ENCODE results near the gene GSTM4.

GSTM4 gene

DNA sequence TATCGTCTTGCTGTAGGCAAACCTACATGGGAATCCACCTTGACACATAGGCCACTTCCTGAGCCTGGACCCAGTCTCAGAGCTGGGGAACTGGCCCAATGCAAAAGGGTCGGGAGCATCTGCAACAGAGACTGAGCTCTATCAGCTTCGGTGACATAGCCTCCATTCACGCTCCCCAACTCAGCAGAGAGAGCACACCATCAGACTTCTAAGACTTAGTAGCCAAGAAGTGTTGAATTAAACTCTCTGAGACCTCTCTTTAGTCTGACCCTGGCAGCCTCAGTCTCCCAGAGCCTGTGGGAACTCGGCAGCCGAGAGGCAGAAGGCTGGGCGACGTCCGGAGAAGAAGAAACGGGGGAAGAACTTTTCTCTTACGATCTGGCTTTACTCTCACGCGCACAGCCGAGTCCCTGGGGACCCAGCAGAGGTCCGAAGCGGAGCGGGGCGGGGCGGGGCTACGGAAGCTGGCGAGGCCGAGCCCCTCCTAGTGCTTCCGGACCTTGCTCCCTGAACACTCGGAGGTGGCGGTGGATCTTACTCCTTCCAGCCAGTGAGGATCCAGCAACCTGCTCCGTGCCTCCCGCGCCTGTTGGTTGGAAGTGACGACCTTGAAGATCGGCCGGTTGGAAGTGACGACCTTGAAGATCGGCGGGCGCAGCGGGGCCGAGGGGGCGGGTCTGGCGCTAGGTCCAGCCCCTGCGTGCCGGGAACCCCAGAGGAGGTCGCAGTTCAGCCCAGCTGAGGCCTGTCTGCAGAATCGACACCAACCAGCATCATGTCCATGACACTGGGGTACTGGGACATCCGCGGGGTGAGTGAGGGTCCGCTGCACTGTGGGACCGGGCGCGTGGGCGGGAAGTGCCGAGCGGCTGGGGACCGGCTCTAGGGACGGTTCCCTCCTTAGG, at the start of gene GSTM4:
TSS of gene GSTM4 (plus strand) at position 485 of the 905 bp plus-strand sequence. CDS start at position 776, 291 bp downstream.
- DNase-seq (ENCODE audit: low read depth in 2 of 2), result peak; percentile 27 to 40

DNA sequence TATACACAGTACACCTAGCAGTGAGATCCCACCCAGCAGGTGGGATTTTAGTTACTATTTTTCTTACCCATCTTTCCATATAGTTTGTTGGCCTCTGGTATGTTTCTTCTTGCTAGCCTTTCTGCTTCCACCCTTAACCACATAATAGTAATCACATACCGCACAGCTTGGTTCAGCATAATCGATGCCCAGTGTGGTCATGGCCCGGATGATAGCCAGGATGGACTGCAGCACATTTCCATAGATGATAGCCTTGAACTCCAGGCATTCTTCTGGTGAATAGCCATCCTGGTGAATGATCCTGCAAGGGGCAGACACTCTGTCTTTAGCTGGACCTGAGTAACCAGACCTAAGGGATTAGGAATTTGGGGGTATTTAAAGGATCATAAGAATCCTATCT, 46.0 kb upstream of the GSTM4 start:
- no peak for DNase-seq (ENCODE audit: low read depth in 2 of 2)

DNA sequence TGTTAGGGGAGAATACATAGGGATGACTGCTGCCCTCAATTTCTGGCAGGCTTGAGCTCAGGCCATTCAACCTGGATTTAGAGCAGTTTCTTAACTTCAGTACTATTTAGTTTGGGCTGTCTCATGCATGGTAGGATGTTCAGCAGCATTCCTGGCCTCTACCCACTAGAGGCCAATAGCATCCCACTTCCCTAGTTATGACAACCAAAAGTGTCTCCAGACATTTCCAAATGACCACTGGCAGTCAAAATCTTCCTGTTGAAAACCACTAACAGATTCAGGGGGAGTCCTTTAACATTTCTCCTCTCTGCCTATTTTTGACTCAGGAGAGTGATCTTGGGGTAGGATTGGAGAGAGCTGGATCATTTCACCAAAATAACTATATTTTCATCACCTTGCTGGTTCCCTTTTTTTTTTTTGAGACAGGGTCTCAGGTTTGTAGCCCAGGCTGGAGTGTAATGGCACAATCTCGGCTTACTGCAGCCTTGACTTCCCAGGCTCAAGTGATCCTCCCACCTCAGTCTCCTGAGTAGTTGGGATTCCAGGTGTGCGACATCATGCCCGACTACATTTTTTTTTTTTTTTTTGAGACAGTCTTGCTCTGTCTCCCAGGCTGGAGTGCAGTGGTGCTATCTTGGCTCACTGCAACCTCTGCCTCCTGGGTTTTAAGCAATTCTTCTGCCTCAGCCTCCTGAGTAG, 45.1 kb upstream of the GSTM4 start:
- no peak for DNase-seq (ENCODE audit: low read depth in 2 of 2)

DNA sequence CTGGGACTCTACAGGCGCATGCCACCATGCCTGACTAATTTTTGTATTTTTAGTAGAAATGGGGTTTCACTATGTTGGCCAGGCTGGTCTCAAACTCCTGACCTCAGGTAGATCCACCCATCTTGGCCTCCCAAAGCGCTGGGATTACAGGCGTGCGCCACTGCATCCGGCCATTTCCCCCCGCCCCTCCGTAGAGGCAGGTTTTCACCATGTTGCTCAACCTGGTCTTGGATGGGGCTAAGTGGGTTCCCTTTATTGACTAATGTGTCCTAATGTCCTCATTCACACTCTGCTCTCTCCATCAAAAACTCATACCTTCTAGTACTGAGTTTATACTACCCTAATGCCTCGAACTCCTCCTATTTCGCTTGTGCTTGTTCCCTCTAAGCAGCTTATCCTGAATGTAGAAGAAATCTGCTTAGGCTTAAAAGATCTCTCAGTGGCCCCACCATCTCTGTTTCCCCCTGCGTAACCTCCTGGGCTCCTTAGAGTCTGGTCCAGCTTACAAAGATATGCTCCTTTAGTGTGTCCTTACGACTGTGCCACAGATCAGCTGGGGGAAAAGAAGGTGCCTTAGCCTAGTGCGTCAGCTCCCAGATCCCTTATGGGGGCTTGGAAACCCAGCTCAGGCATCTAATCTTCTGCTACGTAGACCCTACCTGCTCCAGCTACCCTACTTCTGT, 44.5 kb upstream of the GSTM4 start:
- no peak for DNase-seq (ENCODE audit: low read depth in 2 of 2)

DNA sequence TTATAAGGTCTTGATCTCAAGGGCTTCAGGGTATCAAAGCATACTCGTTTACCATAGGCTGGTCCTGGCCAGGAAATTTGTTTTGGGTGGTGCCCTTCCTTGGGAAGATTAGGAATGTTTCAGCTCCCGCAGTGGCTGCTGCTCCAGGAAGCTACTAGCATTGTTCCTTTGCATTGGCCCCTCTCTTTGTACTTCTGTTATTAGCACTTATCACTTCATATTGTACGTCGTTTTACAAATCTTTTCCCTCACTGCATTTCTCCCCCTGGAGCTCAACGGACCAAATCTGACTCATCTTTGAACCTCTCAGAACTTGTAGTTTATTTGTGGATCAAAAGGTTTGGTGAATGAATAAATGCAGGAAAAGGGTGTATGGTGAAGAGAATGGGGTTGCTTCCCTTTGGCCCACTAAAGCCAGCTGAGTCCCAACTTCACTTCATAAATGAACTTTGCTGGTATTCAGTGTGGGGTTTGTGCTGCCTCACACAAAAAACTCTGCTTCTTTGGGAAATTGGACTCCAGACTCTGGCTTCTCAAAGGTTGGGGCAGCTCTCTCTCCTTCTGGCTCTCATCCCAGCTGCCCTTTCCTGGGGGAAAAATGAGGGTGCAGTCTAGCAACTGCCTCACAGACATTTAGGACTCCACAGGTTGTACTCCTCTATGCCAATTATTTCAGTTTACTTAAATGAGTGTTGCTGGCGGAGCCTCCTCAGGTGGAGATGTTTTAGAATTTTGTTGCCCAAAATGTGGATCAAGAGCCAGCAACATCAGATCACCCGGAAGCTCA, 42.3 kb upstream of the GSTM4 start:
- DNase-seq (ENCODE audit: low read depth in 2 of 2), result no peak

DNA sequence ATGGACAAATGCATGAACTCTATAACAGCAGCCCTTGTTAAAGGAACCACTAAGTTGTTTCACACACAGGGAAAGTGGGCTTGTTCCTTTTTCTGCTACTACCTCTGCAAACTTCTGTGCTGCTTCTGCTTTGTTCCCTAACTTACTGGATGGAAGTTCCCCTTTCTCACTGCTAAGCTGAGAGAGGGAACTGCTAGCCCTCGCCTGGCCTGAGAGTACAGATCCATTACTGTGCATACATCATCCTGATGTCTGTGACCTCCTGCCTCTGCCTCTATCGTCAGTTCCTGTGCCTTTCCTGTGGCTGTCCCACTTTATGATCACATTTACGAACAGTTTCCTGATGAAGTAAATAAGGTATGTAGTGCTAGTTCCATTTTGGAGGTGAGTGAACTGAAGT, 40.0 kb upstream of the GSTM4 start:
- DNase-seq (ENCODE audit: low read depth in 2 of 2), result no peak

DNA sequence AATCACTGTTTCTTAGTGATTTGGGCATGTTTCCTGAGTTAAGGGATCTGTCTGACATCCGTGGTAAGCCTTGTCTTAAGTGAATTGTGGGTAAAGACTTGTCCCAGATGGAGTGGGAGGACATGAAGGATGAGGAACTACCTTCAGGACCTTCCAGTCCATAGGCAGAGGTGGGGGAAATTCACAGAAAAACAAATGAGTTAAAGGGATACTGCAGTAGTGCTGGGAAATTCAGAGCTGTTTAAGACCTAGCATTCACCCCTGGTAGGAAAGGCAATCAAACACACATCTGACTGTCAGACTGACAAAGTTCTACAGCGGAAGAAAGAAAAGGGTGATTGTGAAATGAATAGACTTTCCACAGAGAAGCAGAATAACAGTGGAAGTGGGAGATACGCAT, 39.5 kb upstream of the GSTM4 start:
- no peak for DNase-seq (ENCODE audit: low read depth in 2 of 2)

DNA sequence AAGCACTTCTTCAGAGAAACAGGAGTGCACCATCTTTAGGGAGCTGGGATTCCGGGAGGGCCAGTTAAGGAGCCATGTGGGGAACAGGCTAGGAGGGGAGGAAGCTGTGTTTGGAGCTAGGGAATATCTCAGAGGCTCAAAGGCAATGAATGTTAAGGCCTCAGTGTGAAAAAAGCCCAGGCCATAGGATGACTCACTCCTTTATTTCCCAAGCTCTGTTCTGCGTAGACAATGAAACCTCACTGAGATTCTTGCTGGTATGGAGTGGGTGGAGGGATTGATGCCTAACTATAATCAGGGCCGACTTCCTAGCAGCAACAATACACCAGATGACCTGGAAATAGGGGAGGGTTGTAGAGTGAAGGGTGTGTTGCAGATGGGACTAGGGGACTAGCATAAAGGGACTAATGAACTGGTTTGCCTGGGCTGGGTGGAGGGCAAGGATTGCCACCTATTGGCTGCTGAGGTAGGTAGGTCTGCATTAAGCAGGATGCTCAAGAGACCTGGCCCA, 38.6 kb upstream of the GSTM4 start:
- no peak for DNase-seq (ENCODE audit: low read depth in 2 of 2)

DNA sequence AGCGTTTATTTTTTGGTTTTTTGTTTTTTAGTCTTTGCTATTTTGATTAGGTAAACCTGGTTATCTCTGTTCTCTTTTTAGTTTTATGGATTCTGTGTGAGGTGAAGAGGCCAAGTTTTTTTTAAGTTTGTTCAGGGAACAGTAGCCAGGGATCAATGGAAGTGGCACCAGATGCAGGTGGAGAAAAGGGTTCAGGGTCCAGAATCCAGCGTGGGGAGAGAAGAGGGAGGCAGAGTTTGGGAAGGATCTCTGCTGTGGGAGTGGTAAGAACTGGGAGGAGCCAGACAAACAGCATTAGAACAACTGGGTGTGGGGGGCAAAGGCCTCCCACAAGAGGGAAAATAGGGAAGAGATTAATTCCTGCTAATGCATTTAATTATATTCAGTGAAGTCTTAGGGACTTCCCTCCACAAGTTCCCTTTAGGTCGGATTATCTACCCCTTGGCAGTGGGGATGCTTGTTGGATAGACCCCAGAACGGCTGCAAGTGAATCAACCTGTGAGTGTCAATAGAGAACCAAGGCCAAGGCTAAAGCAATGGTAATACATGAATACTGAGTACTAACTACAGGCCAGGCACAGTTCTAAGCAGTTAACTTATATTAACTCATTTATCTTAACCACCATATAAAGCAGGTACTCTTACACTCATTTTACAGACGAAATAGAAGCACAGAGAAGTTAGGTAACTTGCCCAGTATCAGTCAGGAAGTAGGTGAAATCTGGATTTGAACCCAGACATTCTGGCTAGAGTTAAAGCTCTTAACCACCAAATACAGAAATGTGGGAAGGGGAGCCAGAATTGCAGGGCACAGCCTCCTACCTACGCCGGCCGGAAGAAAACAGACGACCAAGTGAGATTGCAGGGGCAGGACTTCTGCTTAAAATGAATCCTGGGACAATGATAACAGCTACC, 37.0 kb upstream of the GSTM4 start:
- DNase-seq (ENCODE audit: low read depth in 2 of 2), result no peak

DNA sequence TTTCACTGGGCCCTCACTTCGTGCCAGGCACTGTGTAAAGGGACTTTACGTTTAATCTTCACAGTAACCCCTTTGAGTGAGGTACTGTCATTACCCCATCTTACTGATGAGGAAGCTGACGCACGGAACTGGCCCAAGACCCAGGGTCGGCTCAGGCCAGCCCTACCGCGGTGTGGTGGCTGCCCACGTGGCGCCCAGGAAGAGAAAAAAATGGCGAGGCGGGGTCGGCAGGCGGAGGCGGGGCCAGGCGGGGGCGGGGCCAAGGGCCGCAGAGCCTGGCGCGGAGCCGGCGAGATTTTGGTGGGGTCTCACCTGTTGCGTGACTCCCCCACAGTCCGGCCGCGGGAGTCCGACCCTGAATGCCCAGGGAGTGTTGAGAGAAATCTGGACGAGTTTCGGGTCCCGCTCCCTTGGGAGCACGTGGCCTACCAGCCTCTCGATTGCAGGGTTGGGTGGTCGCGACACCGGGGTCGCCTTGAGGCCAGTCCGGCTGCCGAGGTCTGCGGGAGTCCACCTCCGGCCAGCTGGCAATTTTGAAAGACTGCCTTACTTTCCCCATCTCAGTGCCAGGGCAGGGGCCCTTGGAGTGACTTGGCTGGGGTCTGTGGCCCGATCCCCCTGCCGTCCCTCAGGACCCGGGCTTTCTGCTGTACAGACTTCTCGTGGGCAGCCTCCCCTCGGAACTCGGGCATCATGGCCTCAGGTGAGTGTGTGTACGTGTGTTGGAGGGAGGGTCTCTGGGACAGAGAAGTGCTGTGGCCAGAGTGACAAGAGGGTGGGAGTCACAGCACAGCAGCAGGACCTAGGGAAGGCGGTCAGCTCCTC, 36.1 kb upstream of the GSTM4 start, which contains the start of the genes AMPD2 and GNAT2:
TSS of gene AMPD2 (plus strand) at position 262 of the 825 bp plus-strand sequence. CDS start 1,339 bp downstream, outside the sequence.
TSS of gene GNAT2 (minus strand) at position 41 of the 825 bp plus-strand sequence. CDS start 6,746 bp downstream, outside the sequence.
- peak; percentile 53 to 54 for DNase-seq (ENCODE audit: low read depth in 2 of 2)

DNA sequence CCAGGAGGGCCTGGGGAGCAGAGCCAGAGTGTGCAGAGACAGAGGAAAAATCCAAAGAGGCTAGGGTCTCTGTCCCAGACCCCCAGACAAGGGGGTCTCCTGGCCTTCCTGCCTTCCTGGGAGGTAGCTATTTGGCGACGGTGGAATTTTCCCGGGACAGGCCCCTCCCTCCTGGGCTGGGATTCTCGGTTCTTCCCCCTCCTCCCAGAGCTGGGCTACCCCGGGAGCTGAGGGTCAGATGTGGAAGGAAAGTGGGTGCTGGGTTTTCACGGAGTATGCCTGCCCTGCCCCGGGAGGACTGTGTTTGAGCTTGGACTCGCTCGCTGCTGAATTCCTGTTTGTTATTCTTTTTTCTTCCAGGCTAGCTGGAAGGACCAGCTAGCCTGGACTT, 35.5 kb upstream of the GSTM4 start:
- DNase-seq (ENCODE audit: low read depth in 2 of 2), result no peak

DNA sequence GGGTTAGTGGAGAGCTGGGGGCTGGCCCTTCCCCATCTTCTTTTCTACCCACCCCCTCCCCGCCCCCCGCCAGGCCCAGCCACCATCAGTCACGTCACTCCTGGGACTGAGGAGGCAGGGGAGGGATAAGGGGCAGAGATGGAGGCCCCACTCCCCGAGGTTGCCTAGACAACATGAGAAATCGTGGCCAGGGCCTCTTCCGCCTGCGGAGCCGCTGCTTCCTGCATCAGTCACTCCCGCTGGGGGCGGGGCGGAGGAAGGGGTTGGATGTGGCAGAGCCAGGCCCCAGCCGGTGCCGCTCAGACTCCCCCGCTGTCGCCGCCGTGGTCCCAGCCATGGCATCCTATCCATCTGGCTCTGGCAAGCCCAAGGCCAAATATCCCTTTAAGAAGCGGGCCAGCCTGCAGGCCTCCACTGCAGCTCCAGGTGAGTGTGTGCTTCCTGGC, 35.0 kb upstream of the GSTM4 start:
- DNase-seq (ENCODE audit: low read depth in 2 of 2), result peak; percentile 93 to 94

DNA sequence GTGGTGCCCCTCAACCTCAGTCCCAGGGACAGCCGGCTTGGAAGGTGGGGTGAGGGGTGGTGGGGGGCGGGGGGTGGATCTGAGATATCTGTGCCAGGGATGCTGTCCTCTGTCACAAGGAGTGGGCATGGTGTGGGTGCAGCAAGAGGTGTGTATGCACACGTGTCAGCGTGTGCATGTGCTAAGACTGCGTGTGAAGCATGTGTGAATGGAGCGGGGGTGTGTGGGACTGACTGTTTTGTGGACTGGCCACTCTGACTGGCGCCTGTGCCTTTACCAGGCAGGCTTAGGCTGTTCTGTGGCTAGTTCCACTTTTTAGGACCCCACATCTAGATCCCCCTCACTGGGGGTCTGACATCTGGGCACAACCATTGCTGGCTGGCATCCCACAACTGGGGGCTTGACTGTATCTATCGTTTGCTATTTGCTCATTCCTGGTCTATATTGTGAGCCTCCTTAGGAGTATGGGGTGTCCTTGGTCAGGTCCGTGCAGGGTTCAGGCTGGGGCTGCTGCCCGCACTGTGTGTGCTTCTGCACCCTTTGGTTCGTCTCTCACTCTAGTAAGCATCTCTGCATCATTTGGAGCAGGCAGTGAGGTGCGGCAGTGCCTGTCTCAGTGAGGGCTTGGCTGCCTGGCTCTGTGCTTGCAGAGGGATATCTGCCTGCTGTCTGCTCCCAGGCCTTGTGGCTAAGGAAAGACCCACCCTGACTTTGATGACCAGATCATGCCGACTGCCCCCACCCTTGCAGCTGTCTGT, 34.3 kb upstream of the GSTM4 start:
- no peak for DNase-seq (ENCODE audit: low read depth in 2 of 2)

DNA sequence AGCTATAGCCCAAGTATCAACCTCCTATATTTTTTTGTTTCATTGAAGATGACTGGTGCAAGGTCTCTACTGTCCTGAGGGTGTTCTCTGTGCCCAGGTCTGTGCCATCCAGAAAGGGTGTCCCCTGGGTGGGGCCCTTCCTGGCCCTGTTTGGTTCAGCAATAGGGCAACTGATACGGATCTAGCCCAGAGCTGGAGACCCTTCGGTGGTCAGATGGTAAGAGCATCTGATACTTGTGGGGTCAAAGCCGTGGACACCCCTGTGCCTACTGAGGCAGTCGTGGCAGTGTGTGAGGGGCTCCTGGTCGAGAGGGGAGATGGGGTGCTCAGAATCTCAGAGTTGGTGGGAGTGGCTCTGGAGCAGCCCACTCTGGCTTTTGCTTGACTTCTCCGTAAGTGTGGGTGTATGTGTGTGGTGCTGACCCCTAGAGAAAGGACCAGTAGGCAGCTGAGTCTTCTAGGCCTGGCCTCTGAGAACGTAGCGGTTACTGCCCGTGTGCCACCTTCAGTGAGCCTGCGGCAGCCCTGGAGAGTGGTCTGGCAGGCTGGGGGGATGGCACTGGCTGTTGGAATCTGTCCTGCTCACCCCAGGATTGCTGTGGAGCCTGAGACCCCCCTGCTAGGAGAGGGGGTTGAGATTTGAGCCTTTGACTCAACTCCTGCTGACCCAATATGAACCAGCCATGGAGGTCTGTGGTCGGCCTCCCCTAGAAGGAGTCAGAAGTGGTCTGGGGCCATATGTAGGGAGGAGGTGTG, 33.6 kb upstream of the GSTM4 start:
- DNase-seq (ENCODE audit: low read depth in 2 of 2), result no peak

DNA sequence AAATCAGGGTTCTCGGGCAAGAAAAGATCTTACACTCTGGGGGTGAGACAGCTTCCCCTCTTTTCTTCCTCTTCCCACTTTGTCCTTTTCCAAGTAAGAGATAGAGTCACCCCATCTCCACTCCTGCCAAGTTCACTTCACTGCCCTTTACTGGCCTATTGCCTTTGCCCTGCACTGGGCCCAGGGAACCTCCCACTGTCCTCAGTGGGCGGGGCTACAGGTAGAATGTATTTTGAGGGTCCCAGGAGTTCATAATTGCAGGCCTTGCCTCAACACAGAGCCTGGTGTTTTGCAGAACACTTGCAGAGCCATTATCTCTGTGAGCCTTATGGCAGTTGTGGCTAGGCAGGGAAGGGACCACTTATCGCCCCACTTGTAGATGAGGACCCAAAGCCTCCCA, 33.0 kb upstream of the GSTM4 start:
- no peak for DNase-seq (ENCODE audit: low read depth in 2 of 2)

DNA sequence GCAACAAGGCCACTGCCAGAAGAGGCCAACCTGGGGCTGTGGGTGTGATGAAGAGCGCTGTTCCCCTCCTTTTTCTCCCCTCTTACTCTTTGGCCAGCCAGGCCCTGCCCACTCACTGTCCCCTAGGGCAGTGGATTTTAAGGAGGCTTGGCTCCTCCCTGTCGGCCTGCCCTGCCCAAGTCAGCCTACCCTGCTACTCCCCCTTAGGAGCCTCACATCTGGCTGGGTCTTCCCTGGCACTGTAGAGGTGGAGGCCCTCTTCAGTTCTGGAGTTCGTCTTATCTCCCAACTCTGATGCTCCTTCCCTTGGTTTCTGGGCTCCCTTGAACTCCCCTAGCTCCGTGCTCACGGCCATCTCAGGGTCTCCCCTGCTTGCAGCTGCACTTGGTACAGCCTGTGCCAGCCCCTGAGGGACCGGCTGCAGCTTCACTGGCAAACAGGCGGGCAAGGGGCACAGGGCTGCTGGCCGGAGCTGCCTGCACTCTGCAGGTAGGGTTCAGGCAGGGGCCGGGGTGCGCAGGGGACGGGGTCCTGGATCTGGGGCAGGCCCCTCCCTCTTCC, 32.2 kb upstream of the GSTM4 start:
- no peak for DNase-seq (ENCODE audit: low read depth in 2 of 2)

Measured in activated CD8-positive, alpha-beta memory T cell treated with anti-CD3 and anti-CD28 coated beads for 4 hours (primary cell).